T47D (cell line): ENCODE data around the gene HMHB1.

Source experiments
- DNase-seq, 2 experiments: peaks; one replicate each; pipeline versions ENCODE4 v3.0.0 to v3.0.0-alpha.2; 2011 to 2012; ENCODE audit warnings: low read depth in 1 of 2, low spot score in 1 of 2
- JUND ChIP-seq: IDR thresholded peaks from 2 replicates; pipeline ENCODE4 v1.6.1; 2012; ENCODE audit warnings: low read depth
- in situ Hi-C: cut with HindIII; loops from 2 replicates; pipeline ENCODE4 v1.10.0; 2016; ENCODE audit warnings: low sequenced_read_pairs, low pct_unique_long_range_greater_than_20kb

HMHB1 gene

GRCh38 chr5:143851383-143851782 lies 39.4 kb downstream of the HMHB1 start:
- DNase-seq = no peak
- in situ Hi-C loops = no loop called here
- no peak for TF ChIP-seq JUND

GRCh38 chr5:143860211-143860610 lies 48.2 kb downstream of the HMHB1 start:
- peak; percentile 10 to 54 for DNase-seq
- in situ Hi-C loops = no loop called here
- TF ChIP-seq JUND = no peak

- in situ Hi-C loops = no loop called here
- no peak for DNase-seq
- TF ChIP-seq JUND = no peak
Observed at GRCh38 chr5:143862271-143862670, 50.3 kb downstream of the HMHB1 start.

- in situ Hi-C loops = no loop called here
- DNase-seq = no peak
- TF ChIP-seq JUND = no peak
Observed at GRCh38 chr5:143865426-143866025, 53.6 kb downstream of the HMHB1 start.
